K562 (cell line): ENCODE results near the gene VPS37D. TPM values are rescaled to one million over a fixed set of nuclear protein-coding genes. Genes with fewer than 3 reads are reported as not detected.

Experiments
- BHLHE40 ChIP-seq: IDR thresholded peaks from 2 replicates; pipeline ENCODE4 v1.6.1; 2011; ENCODE audit warnings: low read length, improper control_type of control experiment
- DNMT1 ChIP-seq: fragments of 450-650 bp; IDR thresholded peaks from 2 replicates; pipeline ENCODE4 v1.6.1; 2016; ENCODE audit warnings: antibody characterized with exemption, mild to moderate bottlenecking
- IRF1 ChIP-seq: sonication (generic); formaldehyde crosslinking; IDR thresholded peaks from 2 replicates; pipeline ENCODE4 v1.8.0; 2022; ENCODE audit warnings: missing genetic modification reagents, mild to moderate bottlenecking, borderline replicate concordance
- MAX ChIP-seq: sonication (generic); formaldehyde crosslinking; IDR thresholded peaks from 2 replicates; pipeline ENCODE4 v1.9.0; 2022; ENCODE audit warnings: mild to moderate bottlenecking, missing genetic modification reagents
- NFYB ChIP-seq: IDR thresholded peaks from 2 replicates; pipeline ENCODE4 v1.6.1; 2011; ENCODE audit warnings: mild to moderate bottlenecking, moderate library complexity; ENCODE audit not compliant: insufficient read length; ENCODE audit errors: extremely low read depth
- PCBP2 ChIP-seq: fragments of 200-400 bp; formaldehyde crosslinking; IDR thresholded peaks from 2 replicates; pipeline ENCODE4 v1.6.1; 2018; ENCODE audit warnings: low read length, low read depth, mild to moderate bottlenecking, moderate library complexity; ENCODE audit not compliant: poor library complexity, severe bottlenecking
- POLR2G ChIP-seq: fragments of 200-400 bp; formaldehyde crosslinking; IDR thresholded peaks from 2 replicates; pipeline ENCODE4 v1.6.1; 2017; ENCODE audit warnings: low read depth, mild to moderate bottlenecking, antibody characterized with exemption, low read length, moderate library complexity
- RBFOX2 ChIP-seq: fragments of 200-400 bp; formaldehyde crosslinking; IDR thresholded peaks from 2 replicates; pipeline ENCODE4 v1.6.1; 2017; ENCODE audit warnings: low read depth, mild to moderate bottlenecking, low read length, moderate library complexity
- TCFL5 ChIP-seq: fragments of 250-450 bp; sonication (Bioruptor Pico); conservative IDR thresholded peaks from 2 replicates; pipeline ENCODE4 v1.6.1; 2021; ENCODE audit warnings: mild to moderate bottlenecking, moderate library complexity, matching md5 sums
- TEAD2 ChIP-seq: fragments of 450-650 bp; IDR thresholded peaks from 2 replicates; pipeline ENCODE4 v1.6.1; 2016; ENCODE audit warnings: missing genetic modification characterization, control low read depth, missing compliant biosample characterization
- ZNF3 ChIP-seq: fragments of 250-450 bp; sonication (Bioruptor Pico); IDR thresholded peaks from 2 replicates; pipeline ENCODE4 v1.5.0; 2021; ENCODE audit warnings: mild to moderate bottlenecking, moderate library complexity
- ZNF707 ChIP-seq: fragments of 250-450 bp; sonication (Bioruptor Pico); conservative IDR thresholded peaks from 2 replicates; pipeline ENCODE4 v1.8.0; 2022; ENCODE audit warnings: inconsistent platforms, mild to moderate bottlenecking, moderate library complexity
- polyA plus RNA-seq, 8 experiments: library from polyadenylated mRNA; depleted of rRNA in 4 of 8; stranded (reverse) in 5 of 8; unstranded in 3 of 8; fragments of >200 nt; fragmentation: Nextera tagmentation in 2 of 8; fragmentation: Illumina TruSeq in 1 of 8; extraction: Ambion mirVana in 2 of 8; extraction: Trizol in 1 of 8; gene quantifications; 2 replicates each; pipeline versions ENCODE4 v1.2.1 to v1.2.3, GENCODE V29; 2011 to 2014; ENCODE audit warnings: inconsistent platforms in 1 of 8, missing spikeins in 1 of 8
- total RNA-seq, 7 experiments: library from RNA; depleted of rRNA in 6 of 7; stranded (reverse); fragments of >200 nt in 6 of 7; fragmentation: Illumina TruSeq in 2 of 7; extraction: Trizol in 2 of 7; gene quantifications; 2 replicates each; pipeline versions ENCODE4 v1.2.1 to v1.2.3, GENCODE V29; 2011 to 2021; ENCODE audit warnings: low replicate concordance in 1 of 7
- TF ChIP-seq, protein P1 (sequence below): sonication (generic); formaldehyde crosslinking; IDR thresholded peaks from 2 replicates; pipeline ENCODE4 v1.8.0; 2023; ENCODE audit warnings: missing genetic modification reagents, mild to moderate bottlenecking, borderline replicate concordance
- TF ChIP-seq, protein P2 (sequence below): fragments of 450-650 bp; IDR thresholded peaks from 2 replicates; pipeline ENCODE4 v1.6.1; 2016; ENCODE audit warnings: low read depth, mild to moderate bottlenecking, moderate library complexity
- TF ChIP-seq, protein P3 (sequence below): fragments of 450-650 bp; IDR thresholded peaks from 2 replicates; pipeline ENCODE4 v1.6.1; 2018; ENCODE audit not compliant: partially characterized antibody

Gene VPS37D
- total and polyA plus RNA-seq, 9 of the 15 experiments (the other 6 are each of a cell fraction or from before 2014, with no cell fraction given), result 0.25 to 2.3 (median 1.0) TPM; not detected in 3

DNA sequence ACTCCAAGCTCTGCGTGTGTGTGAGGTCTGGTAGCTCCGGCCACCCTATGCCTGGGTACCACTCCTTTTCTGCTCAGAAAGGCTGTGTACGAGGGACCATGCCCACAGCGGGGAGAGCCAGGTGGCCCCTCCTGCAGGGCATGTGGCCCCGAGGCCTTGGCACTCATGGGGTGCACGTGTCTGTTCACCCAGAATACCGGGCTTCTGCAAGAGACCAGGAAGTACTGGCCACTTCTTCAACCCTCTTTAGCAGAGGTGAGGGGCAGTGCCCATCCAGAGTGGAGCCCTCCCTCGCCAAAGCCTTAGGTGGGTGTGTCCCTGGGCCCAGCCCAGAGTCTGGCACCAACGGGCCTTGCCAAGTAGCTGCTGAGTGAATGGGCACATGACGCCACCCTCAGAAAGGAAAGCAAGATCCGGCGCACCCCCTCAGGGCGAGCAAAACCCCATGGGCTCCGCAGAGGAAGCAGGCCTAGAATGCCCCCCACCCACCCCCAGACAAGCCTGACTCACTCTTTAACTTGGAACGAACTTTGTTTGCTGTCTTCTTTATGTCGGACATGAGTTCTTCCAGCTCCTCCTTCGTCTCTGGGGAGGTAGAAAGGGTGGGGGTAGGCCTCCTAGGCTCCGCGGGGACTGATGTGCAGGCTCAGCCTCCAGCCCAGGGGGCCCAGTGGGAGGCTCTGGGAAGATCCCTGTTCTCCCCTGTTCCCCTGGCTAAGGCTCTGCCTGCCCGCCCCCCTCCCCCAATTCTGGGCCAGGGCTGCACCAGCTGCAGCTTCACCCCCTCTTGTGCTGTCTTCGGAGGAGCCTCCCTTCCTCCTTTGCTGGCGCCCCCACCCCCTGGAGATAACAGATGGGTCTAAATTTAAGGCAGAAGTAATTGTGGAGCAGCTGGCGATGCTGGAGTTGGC, 37.3 kb downstream of the VPS37D start (continued):
- TF ChIP-seq, protein P1, sequence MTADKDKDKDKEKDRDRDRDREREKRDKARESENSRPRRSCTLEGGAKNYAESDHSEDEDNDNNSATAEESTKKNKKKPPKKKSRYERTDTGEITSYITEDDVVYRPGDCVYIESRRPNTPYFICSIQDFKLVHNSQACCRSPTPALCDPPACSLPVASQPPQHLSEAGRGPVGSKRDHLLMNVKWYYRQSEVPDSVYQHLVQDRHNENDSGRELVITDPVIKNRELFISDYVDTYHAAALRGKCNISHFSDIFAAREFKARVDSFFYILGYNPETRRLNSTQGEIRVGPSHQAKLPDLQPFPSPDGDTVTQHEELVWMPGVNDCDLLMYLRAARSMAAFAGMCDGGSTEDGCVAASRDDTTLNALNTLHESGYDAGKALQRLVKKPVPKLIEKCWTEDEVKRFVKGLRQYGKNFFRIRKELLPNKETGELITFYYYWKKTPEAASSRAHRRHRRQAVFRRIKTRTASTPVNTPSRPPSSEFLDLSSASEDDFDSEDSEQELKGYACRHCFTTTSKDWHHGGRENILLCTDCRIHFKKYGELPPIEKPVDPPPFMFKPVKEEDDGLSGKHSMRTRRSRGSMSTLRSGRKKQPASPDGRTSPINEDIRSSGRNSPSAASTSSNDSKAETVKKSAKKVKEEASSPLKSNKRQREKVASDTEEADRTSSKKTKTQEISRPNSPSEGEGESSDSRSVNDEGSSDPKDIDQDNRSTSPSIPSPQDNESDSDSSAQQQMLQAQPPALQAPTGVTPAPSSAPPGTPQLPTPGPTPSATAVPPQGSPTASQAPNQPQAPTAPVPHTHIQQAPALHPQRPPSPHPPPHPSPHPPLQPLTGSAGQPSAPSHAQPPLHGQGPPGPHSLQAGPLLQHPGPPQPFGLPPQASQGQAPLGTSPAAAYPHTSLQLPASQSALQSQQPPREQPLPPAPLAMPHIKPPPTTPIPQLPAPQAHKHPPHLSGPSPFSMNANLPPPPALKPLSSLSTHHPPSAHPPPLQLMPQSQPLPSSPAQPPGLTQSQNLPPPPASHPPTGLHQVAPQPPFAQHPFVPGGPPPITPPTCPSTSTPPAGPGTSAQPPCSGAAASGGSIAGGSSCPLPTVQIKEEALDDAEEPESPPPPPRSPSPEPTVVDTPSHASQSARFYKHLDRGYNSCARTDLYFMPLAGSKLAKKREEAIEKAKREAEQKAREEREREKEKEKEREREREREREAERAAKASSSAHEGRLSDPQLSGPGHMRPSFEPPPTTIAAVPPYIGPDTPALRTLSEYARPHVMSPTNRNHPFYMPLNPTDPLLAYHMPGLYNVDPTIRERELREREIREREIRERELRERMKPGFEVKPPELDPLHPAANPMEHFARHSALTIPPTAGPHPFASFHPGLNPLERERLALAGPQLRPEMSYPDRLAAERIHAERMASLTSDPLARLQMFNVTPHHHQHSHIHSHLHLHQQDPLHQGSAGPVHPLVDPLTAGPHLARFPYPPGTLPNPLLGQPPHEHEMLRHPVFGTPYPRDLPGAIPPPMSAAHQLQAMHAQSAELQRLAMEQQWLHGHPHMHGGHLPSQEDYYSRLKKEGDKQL (CRISPR knock-in tag), result 0 out of 2 replicates have a peak, but pooled peaks have one; percentile 2
- TF ChIP-seq MAX (CRISPR knock-in tag), result peak; percentile 10; the same call in 1 of the 2 replicates
- no peak for TF ChIP-seq ZNF707
- no peak for TF ChIP-seq PCBP2
- peak; percentile 8; the same call in 1 of the 2 replicates for TF ChIP-seq POLR2G
- TF ChIP-seq DNMT1, result no peak
- TF ChIP-seq RBFOX2, result peak; percentile 3; the same call in 1 of the 2 replicates
- TF ChIP-seq, protein P2, sequence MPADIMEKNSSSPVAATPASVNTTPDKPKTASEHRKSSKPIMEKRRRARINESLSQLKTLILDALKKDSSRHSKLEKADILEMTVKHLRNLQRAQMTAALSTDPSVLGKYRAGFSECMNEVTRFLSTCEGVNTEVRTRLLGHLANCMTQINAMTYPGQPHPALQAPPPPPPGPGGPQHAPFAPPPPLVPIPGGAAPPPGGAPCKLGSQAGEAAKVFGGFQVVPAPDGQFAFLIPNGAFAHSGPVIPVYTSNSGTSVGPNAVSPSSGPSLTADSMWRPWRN, result no peak
- TF ChIP-seq, protein P3, sequence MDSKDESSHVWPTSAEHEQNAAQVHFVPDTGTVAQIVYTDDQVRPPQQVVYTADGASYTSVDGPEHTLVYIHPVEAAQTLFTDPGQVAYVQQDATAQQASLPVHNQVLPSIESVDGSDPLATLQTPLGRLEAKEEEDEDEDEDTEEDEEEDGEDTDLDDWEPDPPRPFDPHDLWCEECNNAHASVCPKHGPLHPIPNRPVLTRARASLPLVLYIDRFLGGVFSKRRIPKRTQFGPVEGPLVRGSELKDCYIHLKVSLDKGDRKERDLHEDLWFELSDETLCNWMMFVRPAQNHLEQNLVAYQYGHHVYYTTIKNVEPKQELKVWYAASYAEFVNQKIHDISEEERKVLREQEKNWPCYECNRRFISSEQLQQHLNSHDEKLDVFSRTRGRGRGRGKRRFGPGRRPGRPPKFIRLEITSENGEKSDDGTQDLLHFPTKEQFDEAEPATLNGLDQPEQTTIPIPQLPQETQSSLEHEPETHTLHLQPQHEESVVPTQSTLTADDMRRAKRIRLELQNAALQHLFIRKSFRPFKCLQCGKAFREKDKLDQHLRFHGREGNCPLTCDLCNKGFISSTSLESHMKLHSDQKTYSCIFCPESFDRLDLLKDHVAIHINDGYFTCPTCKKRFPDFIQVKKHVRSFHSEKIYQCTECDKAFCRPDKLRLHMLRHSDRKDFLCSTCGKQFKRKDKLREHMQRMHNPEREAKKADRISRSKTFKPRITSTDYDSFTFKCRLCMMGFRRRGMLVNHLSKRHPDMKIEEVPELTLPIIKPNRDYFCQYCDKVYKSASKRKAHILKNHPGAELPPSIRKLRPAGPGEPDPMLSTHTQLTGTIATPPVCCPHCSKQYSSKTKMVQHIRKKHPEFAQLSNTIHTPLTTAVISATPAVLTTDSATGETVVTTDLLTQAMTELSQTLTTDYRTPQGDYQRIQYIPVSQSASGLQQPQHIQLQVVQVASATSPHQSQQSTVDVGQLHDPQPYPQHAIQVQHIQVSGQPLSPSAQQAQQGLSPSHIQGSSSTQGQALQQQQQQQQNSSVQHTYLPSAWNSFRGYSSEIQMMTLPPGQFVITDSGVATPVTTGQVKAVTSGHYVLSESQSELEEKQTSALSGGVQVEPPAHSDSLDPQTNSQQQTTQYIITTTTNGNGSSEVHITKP, result peak; percentile 72
- TF ChIP-seq IRF1 (CRISPR knock-in tag), result no peak
- no peak for TF ChIP-seq ZNF3
- TF ChIP-seq TEAD2 (tag), result no peak
- no peak for TF ChIP-seq NFYB
- no peak for TF ChIP-seq TCFL5 (CRISPR knock-in tag)
- TF ChIP-seq BHLHE40, result no peak
